EL (cell line): ENCODE results near the gene RPS6KA2.

Experiments used
- DNase-seq: peaks from one replicate; pipeline ENCODE4 v3.0.0-alpha.2; 2016

RPS6KA2 gene

DNA sequence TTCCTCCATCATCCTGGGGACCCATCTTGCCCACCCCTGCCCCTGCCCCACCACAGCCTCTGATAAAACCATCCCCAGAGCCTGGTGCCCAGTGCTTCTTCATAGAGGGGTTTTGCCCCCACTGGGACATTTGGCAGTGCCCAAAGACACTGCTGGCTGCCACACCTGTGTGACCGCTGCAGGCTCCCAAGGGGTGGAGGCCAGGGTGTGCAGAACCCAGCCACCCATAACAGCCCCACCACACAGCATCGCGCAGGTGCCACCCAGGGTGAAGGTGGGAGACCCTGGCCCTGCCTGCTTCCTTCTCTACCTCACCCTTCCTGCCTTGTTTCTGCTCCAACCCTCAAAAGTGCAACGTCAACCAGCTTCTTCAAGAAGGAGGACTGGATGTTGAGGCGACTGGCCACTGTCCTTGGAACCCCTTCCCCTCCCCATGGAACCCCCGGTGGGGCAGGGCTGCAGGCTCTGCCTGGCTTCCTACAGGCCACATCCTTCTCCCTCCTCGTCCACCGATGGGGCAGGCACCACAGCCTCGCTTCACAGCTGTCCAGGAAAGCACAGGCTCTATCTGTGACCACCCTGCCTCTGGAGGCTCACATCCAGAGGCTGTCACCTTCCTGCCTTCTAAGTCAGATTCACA, 165.1 kb downstream of the RPS6KA2 start:
- DNase-seq: no peak

DNA sequence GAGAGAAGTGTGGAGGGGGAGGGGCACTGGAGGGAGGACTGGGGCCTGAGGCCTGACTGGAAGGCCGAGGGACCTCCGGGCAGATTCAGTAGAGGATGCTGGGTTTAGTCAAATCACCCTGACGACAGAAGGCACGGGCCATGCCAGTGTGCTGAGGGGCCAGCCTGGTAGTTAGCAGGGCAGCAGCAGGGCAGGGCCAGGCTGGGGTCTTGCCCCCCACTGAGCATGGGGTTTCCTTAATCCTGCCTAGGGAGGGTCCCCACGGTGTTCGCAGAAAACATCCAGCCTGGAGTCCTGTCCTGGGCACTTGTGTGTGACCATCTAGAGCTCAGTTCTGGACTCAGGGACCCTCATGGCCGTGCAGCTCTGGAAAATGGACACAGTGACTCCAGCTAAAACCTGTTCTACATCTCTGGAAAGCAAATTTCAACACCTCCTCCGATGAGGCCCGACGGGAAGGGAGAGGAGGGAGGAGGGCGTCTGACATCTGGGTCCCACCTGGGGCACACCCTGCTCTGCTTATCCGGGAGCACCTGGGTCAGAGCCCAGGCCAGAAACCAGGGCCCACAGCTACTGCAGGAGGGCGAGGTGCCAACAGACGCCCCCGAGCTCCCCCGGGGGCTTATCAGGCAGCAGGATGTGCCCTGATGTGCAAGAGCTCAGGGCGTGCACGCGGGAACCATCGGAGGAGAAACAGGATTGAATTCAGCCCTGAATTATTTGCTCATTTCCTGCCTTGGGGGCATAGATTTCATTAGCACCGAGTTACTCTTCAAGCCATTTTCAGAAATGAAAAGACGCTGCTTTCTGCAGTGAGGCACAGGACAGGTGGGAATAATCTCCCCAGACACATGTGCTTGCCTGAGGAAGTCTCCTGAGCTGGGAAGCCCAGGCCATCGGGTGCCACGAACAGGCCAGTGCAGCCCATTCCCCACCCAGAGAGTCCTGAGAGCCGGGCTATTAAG, 166.3 kb downstream of the RPS6KA2 start:
- DNase-seq: peak; percentile 58

DNA sequence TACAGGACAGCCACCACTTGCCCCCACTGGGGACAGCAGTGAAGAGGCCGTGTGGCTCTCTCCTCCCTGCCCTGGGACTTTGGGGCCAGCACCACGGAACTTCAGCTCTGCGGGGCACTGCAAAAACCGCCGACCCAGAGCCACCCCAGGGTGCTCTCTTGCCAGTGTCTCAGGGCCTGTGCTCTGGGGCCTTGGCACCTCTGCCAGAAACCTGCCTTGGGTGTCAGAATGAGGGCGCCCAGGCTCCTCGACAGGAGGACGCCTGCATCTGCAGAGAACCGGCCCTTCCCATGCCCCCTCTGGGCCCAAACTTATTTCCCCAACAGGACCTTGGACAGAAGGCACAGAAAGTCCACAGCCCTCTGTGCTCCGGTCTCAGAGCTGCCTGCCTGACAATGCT, 167.1 kb downstream of the RPS6KA2 start:
- DNase-seq: no peak

DNA sequence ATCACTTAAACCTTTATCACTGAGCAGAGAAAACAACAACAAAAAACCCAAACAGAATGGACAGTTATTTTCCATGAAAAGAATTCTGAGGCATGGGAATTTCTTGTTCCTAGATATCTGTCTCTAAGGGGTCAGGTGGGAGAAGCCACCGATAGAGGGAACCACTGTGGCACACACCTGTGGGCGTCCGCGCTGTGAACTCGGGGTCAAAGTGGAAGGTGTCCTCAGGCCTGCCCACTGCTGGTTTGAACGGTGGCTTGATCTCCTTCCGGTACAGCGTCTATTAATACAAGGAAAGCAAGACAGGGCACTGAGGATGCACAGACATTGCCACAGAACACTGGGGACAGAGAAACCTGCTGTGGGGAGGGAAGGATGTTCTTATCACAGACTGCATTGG, 167.8 kb downstream of the RPS6KA2 start:
- DNase-seq: no peak

DNA sequence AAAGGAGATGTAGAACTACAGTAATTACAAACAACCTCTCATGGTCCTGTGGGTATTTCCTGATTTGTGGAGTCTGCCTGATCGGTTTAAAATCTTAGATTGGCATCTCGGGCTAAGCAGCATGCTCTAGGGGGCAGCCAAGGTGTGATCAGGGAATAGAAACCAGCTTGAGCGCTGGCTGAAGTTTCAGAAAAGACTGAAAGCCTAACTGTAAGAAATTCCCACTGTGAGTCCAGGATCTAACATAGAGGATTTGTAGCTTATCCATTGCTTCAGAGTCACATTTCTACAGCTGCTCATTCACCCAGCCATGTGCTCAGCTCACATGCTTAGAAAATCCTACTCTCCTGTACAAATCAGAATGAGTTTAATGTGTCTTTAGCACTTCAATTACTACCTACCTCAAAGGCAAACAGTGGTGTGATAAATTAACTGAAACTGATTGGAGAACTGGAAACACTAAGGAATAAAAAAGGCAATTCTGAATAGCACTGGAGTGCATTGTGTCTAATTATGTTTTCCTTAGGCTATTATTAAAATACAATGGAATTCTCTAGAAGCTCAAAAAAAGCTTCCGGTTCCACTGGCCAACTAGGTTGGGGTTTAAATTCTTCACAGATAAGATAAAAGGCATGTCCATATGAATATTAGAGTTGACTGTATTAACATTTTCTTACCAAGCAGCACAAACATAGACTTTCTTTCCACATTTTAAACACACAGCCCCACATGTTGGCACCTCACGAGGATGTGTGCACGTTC, 170.5 kb downstream of the RPS6KA2 start:
- no peak for DNase-seq

DNA sequence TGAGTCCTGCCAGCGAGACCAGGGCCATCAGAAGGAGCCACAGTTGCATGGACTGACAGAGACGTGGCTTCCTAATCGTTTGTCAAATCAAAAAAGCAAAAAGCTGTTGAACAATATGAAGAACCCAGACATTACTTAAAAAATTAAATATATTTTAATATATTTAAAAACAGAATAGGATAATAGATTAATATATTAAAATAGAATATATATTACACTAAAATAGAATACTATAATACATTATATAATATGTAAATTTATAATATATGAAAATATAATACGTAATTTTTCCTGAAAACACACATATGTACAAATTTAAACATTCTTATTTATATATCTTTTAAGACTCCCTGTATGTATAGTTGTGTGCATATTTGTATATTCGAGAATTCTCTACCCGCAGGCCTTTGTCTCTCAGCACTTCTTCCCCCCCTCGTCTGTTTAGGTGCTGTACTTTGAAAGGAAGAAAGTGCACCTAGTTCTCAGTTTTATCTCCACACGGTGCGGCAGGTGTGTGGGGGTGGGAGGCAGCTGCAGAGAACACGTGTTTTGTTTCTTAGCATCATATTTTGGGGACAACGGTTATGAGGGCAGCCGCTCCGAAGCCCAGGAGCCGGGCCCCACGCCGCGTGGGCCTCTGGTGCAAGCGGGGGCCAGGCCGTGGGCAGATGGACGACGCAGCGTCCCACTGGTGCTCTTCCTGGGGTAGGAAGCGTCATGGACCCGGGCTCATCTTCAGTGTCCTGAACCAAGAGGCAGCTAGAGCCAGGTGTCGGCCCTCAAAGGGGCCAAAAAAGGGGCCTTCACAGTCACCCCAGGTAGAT, 172.1 kb downstream of the RPS6KA2 start:
- DNase-seq: no peak

DNA sequence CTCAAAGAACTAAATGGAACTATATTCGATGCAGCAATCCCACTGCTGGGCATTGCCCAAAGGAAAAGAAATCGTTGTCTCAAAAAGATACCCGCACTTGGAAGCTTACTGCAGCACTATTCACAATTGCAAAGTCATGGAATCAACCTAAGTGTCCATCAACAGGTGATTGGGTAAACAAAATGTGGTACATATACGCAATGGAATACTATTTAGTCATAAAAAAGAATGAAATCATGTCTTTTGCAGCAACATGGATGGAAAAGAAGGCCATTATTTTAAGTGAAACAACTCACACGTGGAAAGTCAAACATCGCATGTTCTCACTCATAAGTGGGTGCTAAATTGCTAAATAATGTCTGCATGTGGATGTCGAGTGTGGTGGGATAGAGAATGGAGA, 173.4 kb downstream of the RPS6KA2 start:
- no peak for DNase-seq

DNA sequence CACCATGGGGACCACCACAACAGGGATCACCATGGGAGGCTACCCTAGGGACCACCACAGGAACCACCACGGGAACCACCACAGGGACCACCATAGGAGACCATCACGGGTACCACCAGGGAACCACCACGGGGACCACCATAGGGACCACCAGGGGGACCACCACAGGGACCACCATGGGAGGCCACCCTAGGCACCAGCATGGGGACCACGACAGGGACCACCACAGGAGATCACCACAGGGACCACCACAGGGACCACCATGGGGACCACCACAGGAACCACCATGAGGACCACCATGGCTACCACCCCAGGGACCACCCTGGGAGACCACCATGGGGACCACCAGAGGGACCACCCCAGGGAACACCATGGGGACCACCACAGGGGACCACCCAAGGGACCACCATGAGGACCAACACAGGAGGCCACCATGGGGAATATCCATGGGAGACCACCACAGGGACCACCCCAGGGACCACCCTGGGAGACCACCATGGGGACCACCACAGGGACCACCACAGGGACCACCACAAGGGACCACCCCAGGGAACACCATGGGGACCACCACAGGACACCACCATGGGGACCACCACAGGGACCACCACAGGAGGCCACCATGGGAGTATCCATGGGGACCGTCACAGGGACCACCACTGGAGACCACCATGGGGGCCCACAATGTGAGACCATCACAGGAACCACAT, 176.7 kb downstream of the RPS6KA2 start:
- DNase-seq: no peak

DNA sequence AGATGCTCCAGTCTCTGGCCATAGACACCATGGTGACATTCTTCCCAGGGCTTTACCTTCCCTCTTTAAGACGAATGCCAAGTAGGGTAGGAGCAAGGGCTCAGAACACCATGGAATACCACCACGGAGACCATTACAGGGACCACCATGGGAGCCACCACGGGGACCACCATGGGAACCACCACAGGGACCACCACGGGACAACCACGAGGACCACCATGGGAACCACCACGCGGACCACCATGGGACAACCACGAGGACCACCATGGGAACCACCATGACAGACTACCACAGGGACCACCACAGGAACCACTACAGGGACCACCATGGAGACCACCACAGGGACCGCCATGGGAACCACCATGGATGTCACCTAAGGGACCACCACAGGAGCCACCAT, 177.4 kb downstream of the RPS6KA2 start:
- no peak for DNase-seq

DNA sequence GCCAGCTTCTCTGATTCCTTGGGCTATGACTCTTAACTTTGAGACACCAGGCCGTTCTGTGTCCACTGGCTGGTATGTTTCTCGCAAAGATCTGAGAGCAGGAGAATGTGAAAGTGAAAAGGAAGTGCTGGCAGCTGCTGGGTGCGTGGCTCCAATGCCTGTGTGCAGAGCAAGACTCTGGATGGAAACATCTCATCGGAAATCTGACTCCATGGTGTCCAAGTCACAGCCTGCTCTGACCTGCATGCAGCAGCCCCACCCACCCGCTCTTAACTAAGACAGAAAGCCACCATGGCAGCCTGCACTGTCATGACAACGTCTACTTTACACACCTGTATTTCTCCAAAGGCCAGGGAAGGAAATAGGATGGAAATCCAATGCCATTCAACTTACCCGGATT, 178.0 kb downstream of the RPS6KA2 start:
- no peak for DNase-seq

DNA sequence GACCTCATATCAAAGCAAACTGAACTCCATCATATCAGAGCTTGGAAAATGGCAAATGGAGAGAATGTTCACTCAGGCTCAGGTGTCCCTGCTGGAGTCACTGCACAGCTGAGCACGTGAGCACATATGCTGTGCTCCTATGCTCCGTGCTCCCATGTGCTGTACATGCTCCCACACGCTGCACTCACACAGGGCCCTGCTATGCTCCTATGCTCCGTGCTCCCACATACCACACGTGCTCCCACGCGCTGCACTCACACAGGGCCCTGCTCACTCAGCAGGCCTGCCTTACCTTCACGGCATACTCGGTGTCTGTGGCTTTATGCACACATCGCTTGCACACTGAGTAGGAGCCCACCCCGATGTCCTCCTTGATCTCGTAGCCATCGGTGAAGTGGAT, 178.6 kb downstream of the RPS6KA2 start:
- no peak for DNase-seq

DNA sequence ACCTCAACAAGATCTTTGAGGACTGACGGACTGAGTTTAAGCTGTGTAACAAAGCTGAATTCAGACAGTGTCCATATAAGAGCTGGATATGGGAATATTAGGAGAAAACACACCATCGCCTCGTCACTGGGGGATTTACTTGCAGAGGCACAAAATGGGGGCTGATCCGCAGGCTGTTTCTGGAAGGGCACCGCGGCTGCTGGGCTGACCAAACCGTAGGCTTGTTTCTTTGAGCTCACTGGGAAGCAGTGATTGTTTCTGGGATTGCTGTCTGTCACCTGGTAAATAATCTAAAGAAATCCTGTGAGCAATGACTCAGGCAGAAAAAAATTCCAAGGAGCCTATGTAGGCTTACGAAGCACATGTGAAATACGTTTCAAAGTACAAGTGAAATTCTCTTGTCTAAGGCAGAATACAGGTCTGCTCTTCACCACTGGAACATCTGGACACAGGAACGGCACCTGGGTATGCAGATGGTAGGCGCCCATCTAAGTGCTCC, 180.4 kb downstream of the RPS6KA2 start:
- DNase-seq: no peak

DNA sequence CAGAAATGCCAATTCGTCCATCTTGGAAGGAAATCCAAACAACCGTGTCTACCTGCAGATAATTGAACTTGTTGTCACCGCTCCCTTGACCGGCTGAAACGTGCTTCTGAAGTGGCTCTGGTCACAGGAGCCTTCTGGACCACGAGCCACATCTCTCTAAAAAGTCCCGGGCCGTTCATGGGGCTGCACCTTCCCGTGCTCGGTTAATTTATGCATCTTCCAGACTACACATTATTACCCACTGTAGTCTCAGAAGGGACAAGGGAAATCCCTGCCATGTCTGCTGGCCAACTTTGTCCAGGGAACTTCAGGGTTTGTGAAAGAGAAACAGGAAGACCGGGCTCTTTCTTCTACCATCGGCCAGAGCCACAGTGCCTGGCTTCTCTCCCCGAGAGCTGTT, 180.9 kb downstream of the RPS6KA2 start:
- no peak for DNase-seq

DNA sequence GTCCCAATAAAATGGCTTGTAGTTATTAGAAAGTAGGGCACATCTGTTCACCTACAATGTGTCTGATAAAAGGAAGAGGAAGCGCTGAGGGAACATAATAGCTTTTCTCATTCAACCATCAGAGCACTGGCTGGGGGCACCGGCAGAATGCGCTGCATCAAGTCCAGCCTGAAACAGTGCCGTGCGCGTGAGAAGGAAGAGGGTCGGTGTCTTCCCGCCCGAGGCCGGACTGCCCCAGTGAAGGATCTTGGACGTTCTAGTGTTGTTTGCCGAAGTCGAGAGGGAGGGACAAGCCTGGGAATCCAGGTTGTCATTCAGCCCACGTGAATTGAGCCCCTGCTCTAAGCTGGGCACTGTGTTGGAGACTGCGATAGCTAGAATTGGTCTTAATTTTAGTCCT, 182.6 kb downstream of the RPS6KA2 start:
- DNase-seq: no peak

DNA sequence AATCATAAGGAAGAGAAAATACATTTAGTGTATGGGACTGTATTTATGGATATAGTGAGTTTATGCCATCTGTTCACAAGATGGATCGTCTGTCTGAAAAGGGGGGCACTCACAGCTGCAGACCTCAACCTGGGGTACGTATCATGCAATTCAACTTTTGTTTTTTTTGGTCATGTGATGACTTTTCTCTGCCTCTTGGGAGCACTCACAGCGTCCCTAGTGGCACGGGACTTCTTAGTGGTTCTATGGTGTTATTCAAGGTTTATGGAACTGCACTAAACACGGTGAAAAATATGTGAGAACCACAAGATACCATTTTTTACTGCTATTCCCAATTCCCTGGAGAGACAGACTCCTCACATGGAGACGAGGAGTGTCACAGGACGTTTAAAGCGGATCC, 183.9 kb downstream of the RPS6KA2 start:
- no peak for DNase-seq

DNA sequence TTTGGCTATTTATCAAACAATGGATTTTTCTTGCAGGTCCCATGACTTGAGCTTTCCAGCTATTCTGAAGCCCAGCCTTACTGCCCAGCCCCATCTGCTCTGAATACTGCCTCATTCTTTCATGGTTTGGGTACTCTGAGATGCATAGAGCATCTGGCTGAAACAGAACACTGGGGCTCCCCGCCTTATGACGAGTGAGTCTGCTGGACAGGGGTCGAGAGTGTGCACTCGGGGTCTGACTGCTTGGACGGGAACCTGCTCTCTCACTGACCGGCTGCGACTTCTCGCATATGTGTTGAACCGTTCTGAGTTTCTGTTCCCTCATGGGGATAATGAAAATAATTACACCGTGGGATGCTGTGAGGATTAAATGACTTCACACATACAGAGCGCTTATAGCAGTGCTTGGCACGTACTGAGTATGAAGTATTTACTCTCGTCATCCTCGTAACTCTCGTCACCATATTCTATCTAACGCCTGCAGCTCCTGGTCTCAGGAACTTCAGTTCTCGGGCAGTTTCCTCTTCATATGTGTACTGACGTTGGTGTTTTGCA, 184.8 kb downstream of the RPS6KA2 start:
- DNase-seq: no peak

DNA sequence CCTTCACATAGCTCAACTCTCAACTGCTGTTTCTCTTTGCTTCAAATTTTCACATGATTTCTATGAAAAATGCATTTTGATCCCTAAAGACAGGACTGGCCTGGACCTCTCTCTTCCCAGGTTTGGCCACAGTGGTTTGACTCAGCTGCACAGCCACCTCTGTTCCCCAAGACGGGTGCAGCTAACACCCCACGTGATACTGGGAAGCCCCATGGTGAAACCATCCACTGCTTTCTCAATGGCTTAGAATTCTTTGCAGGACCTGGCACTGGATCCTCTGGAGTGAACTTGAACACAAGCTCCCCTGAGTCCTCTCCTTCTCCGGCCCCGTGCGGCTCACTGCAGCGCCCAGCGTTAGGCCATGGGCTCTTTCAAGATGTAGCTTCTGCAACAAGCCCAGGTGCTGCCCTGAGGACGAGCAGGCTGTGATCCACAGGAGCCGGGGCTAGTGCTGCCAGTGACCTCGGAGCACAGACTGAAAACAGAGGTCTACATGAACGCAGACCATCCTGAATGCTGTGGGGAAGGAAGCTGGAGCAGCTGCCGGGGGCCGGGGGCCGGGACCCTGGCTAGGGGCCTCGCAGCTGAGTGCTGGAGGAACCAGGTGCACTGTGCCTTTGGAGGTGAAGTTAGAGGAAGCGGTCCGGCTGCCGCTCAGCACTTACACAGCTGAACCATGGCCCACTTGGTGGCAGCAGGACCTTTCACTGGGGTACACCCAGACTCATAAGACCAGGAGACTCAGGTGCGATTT, 185.5 kb downstream of the RPS6KA2 start:
- no peak for DNase-seq

DNA sequence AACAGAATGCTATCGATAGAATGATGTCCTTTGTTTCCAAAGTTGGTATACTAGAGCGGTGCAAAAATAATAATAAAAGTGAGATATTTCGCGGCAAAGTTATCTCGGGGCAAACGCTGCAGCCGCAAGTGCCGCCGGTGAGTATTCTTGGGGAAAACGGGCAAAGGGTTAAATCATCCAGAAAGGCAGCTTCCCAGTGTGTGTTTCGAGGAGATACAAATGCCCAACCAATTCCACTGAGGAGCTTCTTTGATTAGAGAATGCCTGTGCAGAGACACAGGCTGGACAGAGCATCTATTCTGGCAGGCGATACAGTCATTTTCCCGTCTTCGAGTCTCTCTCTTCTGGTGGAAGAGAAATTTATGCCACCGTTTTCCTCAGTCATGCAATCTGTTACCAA, 186.3 kb downstream of the RPS6KA2 start:
- DNase-seq: no peak

DNA sequence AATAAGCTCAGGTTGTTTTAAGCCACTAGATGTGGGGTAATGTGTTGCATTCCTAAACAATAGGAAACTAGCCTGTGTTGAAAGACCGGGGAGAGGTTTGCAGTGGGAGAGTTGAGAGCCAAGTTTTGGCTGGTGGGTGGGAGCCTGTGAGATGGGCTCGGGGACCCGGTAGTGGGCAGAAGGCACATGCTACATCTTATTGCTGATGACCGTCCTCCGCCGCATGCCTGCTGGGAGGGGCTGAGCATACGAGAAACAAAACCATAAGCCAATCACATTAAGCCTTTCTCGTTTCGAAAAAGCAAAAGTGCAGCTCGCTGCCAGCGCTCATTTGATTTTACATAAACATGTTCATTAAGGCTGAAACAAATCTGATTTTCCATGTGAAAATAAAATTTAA, 186.9 kb downstream of the RPS6KA2 start:
- DNase-seq: no peak

DNA sequence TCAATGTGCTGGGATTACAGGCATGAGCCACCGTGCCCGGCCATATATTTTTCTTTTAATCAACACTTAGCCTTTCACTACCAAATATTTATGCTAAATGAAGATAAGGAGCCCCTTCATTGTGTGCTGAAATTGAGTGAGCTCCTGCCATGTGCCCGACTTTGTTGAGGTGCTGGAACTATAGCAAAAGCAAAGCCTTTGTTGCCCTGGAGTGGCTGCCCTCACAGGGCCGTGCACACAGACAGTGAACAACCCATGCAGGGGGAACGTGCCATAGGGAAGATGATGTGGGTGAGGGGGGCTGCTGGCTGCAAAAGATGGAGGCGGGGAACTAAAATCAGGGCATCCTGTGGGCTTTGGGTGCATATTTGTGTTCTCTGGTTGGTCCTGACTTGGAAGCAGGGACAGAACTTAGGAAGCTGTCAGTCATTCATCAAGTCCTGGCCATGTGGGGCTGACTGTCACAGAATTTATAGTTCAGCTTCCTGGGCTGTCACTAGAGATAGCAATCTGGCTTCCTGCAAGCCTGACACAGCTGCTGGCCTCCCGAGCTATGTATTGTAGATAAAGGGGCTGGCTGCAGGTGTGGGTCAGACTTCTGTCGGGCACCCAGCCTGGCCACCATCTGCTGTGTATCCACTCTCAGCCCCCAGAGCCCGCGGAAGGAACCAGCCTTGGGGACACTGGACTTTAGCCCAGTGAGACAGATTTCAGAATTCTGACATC, 187.5 kb downstream of the RPS6KA2 start:
- no peak for DNase-seq
